Parathyroid adenoma (tissue), 2 donors: ENCODE measurements around the gene DNAH1.

Source experiments
- H2AFZ ChIP-seq: fragments of 300-600 bp; sonication (generic); one replicate; pipeline ENCODE4 v1.7.0; 2017; ENCODE audit warnings: antibody characterized with exemption, mild to moderate bottlenecking
- H3K27ac ChIP-seq: fragments of 300-600 bp; sonication (generic); one replicate; pipeline ENCODE4 v1.7.0; 2017
- H3K27me3 ChIP-seq: fragments of 300-600 bp; sonication (generic); one replicate; pipeline ENCODE4 v1.7.0; 2017; ENCODE audit warnings: low read length; ENCODE audit not compliant: control insufficient read depth, insufficient read depth
- H3K36me3 ChIP-seq: fragments of 300-600 bp; sonication (generic); one replicate; pipeline ENCODE4 v1.7.0; 2017; ENCODE audit warnings: low read length; ENCODE audit not compliant: control insufficient read depth, insufficient read depth
- H3K4me1 ChIP-seq: fragments of 300-600 bp; sonication (generic); one replicate; pipeline ENCODE4 v1.7.0; 2017; ENCODE audit warnings: control low read depth
- H3K4me2 ChIP-seq: fragments of 300-600 bp; sonication (generic); one replicate; pipeline ENCODE4 v1.7.0; 2017; ENCODE audit warnings: low read length
- H3K4me3 ChIP-seq: fragments of 300-600 bp; sonication (generic); one replicate; pipeline ENCODE4 v1.7.0; 2017; ENCODE audit warnings: low read depth, low read length
- H3K79me2 ChIP-seq: fragments of 300-600 bp; sonication (generic); one replicate; pipeline ENCODE4 v1.7.0; 2017; ENCODE audit warnings: control low read depth
- H3K9ac ChIP-seq: fragments of 300-600 bp; sonication (generic); one replicate; pipeline ENCODE4 v1.7.0; 2017; ENCODE audit warnings: mild to moderate bottlenecking
- H3K9me3 ChIP-seq: fragments of 300-600 bp; sonication (generic); one replicate; pipeline ENCODE4 v1.7.0; 2017; ENCODE audit warnings: low read length; ENCODE audit not compliant: control insufficient read depth
- TF ChIP-seq, protein P1 (sequence below): fragments of 300-600 bp; sonication (generic); IDR thresholded peaks from one replicate; pipeline ENCODE4 v1.7.0; 2017; ENCODE audit warnings: antibody characterized with exemption, mild to moderate bottlenecking
- donor health status: primary hyperparathyroidism.

DNAH1 gene

DNA sequence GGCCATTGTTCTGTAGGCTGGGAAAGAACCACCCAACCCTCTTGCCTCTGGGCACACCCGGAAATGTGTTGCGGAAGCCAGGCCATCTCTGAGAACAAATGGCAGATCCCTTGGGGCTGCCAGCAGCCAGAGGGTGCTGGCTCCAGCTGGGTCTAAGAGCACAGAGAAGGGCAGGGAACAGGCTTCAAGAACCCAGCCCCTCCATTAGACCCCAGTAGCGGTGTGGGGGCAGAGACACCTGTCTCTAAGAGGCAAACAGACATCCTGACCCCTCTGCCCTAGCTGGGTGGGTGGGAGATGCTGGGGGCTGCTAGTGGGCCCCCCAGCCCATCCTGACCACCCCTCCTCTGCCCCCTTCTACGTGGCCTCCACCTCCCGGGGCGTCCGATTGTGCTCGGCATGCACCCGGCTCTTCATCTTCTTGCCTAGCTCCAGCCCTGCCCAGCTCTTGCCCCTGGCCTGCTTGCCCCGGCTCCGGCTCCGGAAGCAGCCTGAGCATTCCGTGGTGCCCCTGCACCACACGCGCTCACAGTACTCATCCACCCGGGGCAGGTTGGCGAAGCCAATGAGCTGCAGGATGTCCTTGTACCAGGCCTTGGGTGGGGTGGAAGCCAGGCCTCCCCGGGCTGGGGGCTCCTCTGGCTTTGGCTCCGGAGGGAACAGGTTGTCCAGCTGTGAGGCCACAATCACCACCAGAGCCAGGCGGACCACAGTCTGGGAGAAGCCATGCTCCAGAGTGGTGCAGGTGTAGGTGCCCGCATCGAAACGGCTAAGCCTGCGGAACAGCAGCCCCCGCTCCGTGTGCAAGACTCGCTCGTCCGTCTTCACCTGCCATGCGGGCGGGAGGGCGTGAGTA, 119.4 kb downstream of the DNAH1 start:
- Histone ChIP-seq H3K4me1 (peaks cover 4% of the 10 kb centered on the region), H3K9me3 (no peaks in the 10 kb centered on the region), H3K4me2 (no peak overlapping the region), H3K27ac (no peak overlapping the region), H3K79me2 (no peaks in the 10 kb centered on the region), H3K4me3 (no peak overlapping the region), H2AFZ (no peak overlapping the region), H3K9ac (no peak overlapping the region), H3K27me3 (no peaks in the 10 kb centered on the region), H3K36me3 (no peaks in the 10 kb centered on the region)
- TF ChIP-seq, protein P1, sequence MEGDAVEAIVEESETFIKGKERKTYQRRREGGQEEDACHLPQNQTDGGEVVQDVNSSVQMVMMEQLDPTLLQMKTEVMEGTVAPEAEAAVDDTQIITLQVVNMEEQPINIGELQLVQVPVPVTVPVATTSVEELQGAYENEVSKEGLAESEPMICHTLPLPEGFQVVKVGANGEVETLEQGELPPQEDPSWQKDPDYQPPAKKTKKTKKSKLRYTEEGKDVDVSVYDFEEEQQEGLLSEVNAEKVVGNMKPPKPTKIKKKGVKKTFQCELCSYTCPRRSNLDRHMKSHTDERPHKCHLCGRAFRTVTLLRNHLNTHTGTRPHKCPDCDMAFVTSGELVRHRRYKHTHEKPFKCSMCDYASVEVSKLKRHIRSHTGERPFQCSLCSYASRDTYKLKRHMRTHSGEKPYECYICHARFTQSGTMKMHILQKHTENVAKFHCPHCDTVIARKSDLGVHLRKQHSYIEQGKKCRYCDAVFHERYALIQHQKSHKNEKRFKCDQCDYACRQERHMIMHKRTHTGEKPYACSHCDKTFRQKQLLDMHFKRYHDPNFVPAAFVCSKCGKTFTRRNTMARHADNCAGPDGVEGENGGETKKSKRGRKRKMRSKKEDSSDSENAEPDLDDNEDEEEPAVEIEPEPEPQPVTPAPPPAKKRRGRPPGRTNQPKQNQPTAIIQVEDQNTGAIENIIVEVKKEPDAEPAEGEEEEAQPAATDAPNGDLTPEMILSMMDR, result no peak

DNA sequence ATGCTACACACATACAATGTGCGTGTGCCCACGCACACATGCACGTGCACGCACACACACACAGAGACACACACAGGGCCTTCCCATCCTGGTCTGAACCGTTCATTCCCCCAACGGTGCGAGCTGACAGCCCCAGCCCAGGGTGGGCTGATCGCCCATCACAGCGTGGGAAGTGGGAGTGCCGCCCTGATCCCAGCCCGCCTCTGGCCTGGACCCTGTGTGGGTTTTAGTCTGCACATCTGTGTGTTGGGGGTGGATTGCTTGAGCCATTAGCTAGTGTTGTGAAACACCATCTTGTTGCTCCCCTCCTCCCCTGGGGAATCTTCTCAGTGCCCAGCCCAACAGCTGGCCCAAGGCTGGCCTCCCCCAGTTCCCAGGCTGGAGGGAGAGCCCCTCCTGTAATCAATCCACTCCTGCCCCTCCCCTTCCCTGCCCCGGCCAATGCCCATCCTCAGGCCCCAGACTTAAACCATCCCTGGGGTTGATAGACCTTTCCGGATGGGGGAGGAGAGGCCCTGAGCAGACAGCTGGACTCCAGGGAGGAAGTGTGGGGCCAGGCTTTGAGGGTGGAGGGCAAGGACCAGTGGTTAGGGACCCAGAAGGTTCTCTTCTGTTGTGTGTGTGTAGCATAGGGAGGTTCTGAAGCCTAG, 120.5 kb downstream of the DNAH1 start:
- Histone ChIP-seq H3K9me3 (no peaks in the 10 kb centered on the region), H3K4me1 (peaks cover 4% of the 10 kb centered on the region), H3K4me2 (no peak overlapping the region), H3K9ac (no peak overlapping the region), H3K4me3 (no peak overlapping the region), H2AFZ (no peak overlapping the region), H3K27ac (no peak overlapping the region), H3K36me3 (no peaks in the 10 kb centered on the region), H3K79me2 (no peaks in the 10 kb centered on the region), H3K27me3 (no peaks in the 10 kb centered on the region)
- TF ChIP-seq, protein P1, result no peak

DNA sequence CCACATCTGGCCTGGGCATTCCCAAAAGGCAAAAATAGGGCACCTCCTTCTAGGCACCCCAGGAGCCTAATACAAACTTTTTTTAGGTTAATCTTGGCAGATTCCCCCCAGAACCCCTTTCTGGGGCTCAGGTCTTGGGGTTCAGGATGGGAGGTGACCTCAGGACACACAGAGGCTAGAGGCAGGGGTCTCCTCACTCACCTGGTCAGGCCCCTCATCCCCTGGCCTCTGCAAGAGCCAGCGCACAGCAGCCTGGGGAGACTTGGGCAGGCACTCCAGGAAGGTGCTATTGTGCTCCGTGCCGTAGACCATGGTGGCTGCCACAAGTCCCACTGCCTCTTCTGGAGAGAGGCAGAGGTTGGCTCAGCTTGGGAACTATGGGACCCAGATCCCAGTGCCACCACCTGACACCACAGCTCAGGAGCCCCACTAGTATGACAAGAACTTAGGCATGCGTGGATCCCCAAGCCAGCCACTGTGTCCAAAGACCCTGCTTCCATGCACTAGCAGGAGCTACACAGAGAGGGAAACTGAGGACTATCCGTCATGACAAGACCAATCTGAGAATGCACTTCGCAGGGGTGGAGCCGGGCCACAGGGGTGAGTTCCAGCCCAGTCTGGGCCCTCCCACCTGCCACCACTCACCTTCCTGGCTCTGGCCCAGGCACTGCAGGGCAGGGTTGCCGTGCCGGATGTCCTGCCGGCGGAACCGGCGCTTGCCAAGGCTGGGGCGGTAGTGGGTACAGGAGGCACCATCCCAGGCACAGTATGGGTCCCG, 121.4 kb downstream of the DNAH1 start:
- Histone ChIP-seq H3K4me1 (peaks cover 4% of the 10 kb centered on the region), H3K4me3 (no peak overlapping the region), H3K9ac (no peak overlapping the region)

DNA sequence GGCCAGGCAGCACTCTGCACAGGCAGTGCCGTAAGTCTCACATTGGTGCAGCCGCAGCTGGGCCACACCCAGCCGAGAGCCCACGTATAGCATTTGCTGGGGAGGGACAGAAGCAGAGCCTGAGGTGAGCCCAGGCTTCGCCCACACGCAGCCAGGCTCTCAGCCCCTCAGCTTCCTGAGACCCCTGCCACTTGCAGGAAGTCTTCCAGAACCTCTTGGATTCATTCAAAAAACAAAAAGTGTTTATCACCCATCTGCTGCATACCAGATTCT, 121.9 kb downstream of the DNAH1 start:
- H3K9me3 ChIP-seq, result no peaks in the 10 kb centered on the region
- no peak overlapping the region for H3K9ac ChIP-seq
- H2AFZ ChIP-seq, result no peak overlapping the region
- H3K4me1 ChIP-seq, result peaks cover 4% of the 10 kb centered on the region
- no peaks in the 10 kb centered on the region for H3K36me3 ChIP-seq
- no peaks in the 10 kb centered on the region for H3K79me2 ChIP-seq
- H3K27ac ChIP-seq, result no peak overlapping the region
- no peaks in the 10 kb centered on the region for H3K27me3 ChIP-seq
- H3K4me2 ChIP-seq, result no peak overlapping the region
- TF ChIP-seq, protein P1, result no peak
- no peak overlapping the region for H3K4me3 ChIP-seq

More for the DNA sequence above, 121.4 kb downstream of the DNAH1 start:
- H2AFZ ChIP-seq, result no peak overlapping the region
- no peaks in the 10 kb centered on the region for H3K9me3 ChIP-seq
- no peaks in the 10 kb centered on the region for H3K36me3 ChIP-seq
- no peak overlapping the region for H3K27ac ChIP-seq
- H3K79me2 ChIP-seq, result no peaks in the 10 kb centered on the region
- H3K4me2 ChIP-seq, result no peak overlapping the region
- no peaks in the 10 kb centered on the region for H3K27me3 ChIP-seq
- TF ChIP-seq, protein P1, result no peak
